ENCODE results near the gene PEX7.

DNA sequence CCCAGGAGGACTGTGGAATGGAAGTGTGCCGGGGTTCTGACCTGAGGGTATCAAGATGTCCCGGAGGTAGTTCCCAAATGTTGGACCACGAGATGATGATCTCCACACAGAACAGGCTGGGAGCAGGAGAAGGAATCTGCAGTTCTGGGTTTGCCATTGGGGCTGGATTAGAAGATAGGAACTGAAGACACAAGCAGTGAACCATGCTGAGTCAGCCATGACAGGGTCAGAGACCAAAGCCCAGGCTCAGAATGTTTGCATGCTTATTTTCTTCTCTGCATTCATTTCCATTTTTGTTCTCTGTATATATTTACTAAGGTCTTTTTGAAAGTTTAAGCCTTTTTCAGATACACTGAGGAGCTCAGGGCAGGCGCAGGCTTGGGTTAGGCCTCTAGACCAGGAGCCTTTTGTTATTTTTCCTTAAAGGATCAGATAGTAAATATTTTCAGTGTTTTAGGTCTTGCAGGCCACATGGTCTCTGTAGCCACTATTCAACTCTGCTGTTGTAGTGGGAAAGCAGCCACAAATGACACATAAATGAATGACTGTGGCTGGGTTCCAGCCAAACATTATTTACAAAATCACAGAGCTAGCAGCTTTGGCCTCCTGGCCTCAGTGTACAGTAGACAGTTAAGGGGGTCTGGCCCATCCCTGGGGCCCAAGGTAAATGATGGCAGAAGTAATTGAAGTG, 128.2 kb downstream of the PEX7 start:
- TF ChIP-seq CTCF (conservative IDR thresholded peaks at IDR 0.05; ENCODE audit: low read depth in 2 of 2) (no peak), POLR2AphosphoS5 (IDR thresholded peaks at IDR 0.05; ENCODE audit: low read depth) (no peak), EZH2phosphoT487 (IDR thresholded peaks at IDR 0.05; ENCODE audit: unreplicated experiment) (no peak), EZH2 (IDR thresholded peaks at IDR 0.05; ENCODE audit: low read depth, unreplicated experiment) (no peak), JUNB (IDR thresholded peaks at IDR 0.05; ENCODE audit: unreplicated experiment) (no peak), ZNF331 (CRISPR knock-in tag; IDR thresholded peaks at IDR 0.05; ENCODE audit: low read depth) (no peak), ZNF114 (CRISPR knock-in tag; IDR thresholded peaks at IDR 0.05) (no peak)
- TF ChIP-seq, protein P1, sequence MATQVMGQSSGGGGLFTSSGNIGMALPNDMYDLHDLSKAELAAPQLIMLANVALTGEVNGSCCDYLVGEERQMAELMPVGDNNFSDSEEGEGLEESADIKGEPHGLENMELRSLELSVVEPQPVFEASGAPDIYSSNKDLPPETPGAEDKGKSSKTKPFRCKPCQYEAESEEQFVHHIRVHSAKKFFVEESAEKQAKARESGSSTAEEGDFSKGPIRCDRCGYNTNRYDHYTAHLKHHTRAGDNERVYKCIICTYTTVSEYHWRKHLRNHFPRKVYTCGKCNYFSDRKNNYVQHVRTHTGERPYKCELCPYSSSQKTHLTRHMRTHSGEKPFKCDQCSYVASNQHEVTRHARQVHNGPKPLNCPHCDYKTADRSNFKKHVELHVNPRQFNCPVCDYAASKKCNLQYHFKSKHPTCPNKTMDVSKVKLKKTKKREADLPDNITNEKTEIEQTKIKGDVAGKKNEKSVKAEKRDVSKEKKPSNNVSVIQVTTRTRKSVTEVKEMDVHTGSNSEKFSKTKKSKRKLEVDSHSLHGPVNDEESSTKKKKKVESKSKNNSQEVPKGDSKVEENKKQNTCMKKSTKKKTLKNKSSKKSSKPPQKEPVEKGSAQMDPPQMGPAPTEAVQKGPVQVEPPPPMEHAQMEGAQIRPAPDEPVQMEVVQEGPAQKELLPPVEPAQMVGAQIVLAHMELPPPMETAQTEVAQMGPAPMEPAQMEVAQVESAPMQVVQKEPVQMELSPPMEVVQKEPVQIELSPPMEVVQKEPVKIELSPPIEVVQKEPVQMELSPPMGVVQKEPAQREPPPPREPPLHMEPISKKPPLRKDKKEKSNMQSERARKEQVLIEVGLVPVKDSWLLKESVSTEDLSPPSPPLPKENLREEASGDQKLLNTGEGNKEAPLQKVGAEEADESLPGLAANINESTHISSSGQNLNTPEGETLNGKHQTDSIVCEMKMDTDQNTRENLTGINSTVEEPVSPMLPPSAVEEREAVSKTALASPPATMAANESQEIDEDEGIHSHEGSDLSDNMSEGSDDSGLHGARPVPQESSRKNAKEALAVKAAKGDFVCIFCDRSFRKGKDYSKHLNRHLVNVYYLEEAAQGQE (IDR thresholded peaks at IDR 0.05; ENCODE audit: unreplicated experiment): no peak
